A549 treated with dexamethasone at 1 μM for 4 hours (cell line): ENCODE data around the gene WDR91. TPM values are rescaled to one million over a fixed set of nuclear protein-coding genes. Genes with fewer than 3 reads are reported as not detected.

Experiments used
- total RNA-seq: library from RNA; stranded (reverse); fragments of 200-300 nt; extraction: Qiagen RNA extraction; gene quantifications from 5 replicates; pipeline ENCODE4 v1.2.3, GENCODE V29; 2022

The WDR91 gene
- 6.0 to 9.8 TPM (median 8.2 TPM) in 5 replicates for total RNA-seq

GRCh38 chr7:135211179-135211945 lies at the start of gene WDR91:
WDR91 (minus strand) TSS chr7:135211526; CDS start chr7:135211502, 24 bp downstream.

GRCh38 chr7:135233570-135233969 lies 22.2 kb upstream of the WDR91 start, which contains the start of gene STRA8:
STRA8 (plus strand) TSS chr7:135233838; CDS start chr7:135240525, 6,687 bp downstream.

GRCh38 chr7:135170274-135170997 lies 40.9 kb downstream of the WDR91 start, which contains the start of gene CYREN:
CYREN (minus strand) TSS chr7:135170707; CDS start chr7:135168922, 1,785 bp downstream.

GRCh38 chr7:135147899-135148721 lies 63.2 kb downstream of the WDR91 start, which contains the start of gene TMEM140:
TMEM140 (plus strand) TSS chr7:135148072; CDS start chr7:135164442, 16,370 bp downstream.

Other genes with a start within 250 kb of the WDR91 start
- gene AGBL3, start 225.0 kb downstream of the WDR91 start, total RNA-seq: 0.56 to 1.1 TPM (median 1.1 TPM) in 5 replicates
- gene TMEM140, start 63.5 kb downstream of the WDR91 start, total RNA-seq: 0.64 to 1.3 TPM (median 1.1 TPM) in 5 replicates
- 72.3 to 93.1 TPM (median 85.4 TPM) in 5 replicates for gene CYREN, start 40.8 kb downstream of the WDR91 start, total RNA-seq
- gene STRA8, start 22.3 kb upstream of the WDR91 start, total RNA-seq: not detected in 5 replicates